Measurements from ENCODE around the gene ADCY4. TPM values are rescaled to one million over a fixed set of nuclear protein-coding genes. Genes with fewer than 3 reads are reported as not detected.
A peak's percentile ranks its signal among the peaks of the same experiment; 100 is the strongest.

The ADCY4 gene
- total and polyA plus RNA-seq, 10 of the 15 experiments (the other 5 are each of a cell fraction or from before 2014, with no cell fraction given): 0.05 to 0.87 (median 0.21) TPM; not detected in 1

DNA sequence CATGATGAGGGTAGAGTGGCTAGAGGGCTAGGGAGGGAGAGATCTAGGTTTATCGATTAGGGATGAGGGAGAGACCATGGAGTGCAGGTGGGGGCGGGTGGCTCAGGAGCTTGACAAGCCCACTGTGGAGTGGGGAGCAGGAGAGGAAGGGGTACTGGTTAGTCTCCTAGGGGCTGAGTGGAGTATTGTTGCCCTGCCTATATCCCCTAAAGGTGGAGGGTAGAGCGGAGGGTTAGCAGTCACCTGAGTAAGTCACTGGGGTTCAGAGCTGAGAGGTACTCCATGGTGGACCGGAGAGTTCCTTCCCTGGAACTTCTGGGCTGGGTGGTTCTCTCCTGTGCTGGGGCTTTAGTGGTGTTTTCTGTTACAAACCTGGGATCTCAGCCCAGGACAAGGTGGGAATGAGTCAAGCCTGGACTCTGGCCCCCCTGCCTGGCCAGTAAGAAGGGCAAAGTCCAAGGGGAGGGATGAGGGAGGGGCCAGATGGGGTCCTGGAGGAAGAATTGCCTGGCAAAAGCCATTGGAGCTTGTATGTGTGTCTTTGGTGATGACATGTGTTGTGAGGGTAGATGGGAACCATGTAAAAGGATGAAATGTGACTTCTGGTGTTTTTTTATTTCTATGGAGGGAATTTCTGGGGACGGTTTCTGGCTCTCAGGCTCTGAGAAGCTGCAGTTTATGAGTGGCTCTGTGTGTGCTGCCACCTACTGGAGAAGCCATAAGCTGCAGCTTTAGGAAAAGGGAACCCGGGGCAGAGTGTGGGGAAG lies 27.1 kb downstream of the ADCY4 start, which contains the start of gene CIDEB (continued):
- TF ChIP-seq, protein P1, sequence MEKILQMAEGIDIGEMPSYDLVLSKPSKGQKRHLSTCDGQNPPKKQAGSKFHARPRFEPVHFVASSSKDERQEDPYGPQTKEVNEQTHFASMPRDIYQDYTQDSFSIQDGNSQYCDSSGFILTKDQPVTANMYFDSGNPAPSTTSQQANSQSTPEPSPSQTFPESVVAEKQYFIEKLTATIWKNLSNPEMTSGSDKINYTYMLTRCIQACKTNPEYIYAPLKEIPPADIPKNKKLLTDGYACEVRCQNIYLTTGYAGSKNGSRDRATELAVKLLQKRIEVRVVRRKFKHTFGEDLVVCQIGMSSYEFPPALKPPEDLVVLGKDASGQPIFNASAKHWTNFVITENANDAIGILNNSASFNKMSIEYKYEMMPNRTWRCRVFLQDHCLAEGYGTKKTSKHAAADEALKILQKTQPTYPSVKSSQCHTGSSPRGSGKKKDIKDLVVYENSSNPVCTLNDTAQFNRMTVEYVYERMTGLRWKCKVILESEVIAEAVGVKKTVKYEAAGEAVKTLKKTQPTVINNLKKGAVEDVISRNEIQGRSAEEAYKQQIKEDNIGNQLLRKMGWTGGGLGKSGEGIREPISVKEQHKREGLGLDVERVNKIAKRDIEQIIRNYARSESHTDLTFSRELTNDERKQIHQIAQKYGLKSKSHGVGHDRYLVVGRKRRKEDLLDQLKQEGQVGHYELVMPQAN (conservative IDR thresholded peaks at IDR 0.05): no peak
- TF ChIP-seq SIX5 (IDR thresholded peaks at IDR 0.05; ENCODE audit: low read depth, low read length, severe bottlenecking): no peak
- TF ChIP-seq, protein P2, sequence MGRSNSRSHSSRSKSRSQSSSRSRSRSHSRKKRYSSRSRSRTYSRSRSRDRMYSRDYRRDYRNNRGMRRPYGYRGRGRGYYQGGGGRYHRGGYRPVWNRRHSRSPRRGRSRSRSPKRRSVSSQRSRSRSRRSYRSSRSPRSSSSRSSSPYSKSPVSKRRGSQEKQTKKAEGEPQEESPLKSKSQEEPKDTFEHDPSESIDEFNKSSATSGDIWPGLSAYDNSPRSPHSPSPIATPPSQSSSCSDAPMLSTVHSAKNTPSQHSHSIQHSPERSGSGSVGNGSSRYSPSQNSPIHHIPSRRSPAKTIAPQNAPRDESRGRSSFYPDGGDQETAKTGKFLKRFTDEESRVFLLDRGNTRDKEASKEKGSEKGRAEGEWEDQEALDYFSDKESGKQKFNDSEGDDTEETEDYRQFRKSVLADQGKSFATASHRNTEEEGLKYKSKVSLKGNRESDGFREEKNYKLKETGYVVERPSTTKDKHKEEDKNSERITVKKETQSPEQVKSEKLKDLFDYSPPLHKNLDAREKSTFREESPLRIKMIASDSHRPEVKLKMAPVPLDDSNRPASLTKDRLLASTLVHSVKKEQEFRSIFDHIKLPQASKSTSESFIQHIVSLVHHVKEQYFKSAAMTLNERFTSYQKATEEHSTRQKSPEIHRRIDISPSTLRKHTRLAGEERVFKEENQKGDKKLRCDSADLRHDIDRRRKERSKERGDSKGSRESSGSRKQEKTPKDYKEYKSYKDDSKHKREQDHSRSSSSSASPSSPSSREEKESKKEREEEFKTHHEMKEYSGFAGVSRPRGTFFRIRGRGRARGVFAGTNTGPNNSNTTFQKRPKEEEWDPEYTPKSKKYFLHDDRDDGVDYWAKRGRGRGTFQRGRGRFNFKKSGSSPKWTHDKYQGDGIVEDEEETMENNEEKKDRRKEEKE (IDR thresholded peaks at IDR 0.05): no peak
- no peak for TF ChIP-seq NR2C1 (IDR thresholded peaks at IDR 0.05)
- TF ChIP-seq PAX5 (IDR thresholded peaks at IDR 0.05; ENCODE audit: borderline replicate concordance, low read depth, low read length): no peak
- no peak for TF ChIP-seq NFXL1 (IDR thresholded peaks at IDR 0.05; ENCODE audit: borderline replicate concordance)
- TF ChIP-seq, protein P3, sequence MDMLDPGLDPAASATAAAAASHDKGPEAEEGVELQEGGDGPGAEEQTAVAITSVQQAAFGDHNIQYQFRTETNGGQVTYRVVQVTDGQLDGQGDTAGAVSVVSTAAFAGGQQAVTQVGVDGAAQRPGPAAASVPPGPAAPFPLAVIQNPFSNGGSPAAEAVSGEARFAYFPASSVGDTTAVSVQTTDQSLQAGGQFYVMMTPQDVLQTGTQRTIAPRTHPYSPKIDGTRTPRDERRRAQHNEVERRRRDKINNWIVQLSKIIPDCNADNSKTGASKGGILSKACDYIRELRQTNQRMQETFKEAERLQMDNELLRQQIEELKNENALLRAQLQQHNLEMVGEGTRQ (IDR thresholded peaks at IDR 0.05; ENCODE audit: borderline replicate concordance, low read depth, low read length): no peak
- TF ChIP-seq HCFC1 (IDR thresholded peaks at IDR 0.05; ENCODE audit: low read length): no peak
- TF ChIP-seq, protein P4, sequence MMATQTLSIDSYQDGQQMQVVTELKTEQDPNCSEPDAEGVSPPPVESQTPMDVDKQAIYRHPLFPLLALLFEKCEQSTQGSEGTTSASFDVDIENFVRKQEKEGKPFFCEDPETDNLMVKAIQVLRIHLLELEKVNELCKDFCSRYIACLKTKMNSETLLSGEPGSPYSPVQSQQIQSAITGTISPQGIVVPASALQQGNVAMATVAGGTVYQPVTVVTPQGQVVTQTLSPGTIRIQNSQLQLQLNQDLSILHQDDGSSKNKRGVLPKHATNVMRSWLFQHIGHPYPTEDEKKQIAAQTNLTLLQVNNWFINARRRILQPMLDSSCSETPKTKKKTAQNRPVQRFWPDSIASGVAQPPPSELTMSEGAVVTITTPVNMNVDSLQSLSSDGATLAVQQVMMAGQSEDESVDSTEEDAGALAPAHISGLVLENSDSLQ (IDR thresholded peaks at IDR 0.05): no peak
- TF ChIP-seq CREM (IDR thresholded peaks at IDR 0.05; ENCODE audit: low read depth): no peak
- no peak for TF ChIP-seq RUNX3 (IDR thresholded peaks at IDR 0.05; ENCODE audit: low read length)
- TF ChIP-seq, protein P5, sequence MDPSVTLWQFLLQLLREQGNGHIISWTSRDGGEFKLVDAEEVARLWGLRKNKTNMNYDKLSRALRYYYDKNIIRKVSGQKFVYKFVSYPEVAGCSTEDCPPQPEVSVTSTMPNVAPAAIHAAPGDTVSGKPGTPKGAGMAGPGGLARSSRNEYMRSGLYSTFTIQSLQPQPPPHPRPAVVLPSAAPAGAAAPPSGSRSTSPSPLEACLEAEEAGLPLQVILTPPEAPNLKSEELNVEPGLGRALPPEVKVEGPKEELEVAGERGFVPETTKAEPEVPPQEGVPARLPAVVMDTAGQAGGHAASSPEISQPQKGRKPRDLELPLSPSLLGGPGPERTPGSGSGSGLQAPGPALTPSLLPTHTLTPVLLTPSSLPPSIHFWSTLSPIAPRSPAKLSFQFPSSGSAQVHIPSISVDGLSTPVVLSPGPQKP (IDR thresholded peaks at IDR 0.05; ENCODE audit: low read depth, low read length): no peak
- peak; percentile 73 for TF ChIP-seq IKZF1 (conservative IDR thresholded peaks at IDR 0.05)
- TF ChIP-seq EP300 (IDR thresholded peaks at IDR 0.05; ENCODE audit: borderline replicate concordance in 1 of 2, control insufficient read depth in 1 of 2, low read depth in 2 of 2, low read length in 2 of 2): no peak
- TF ChIP-seq GABPA (IDR thresholded peaks at IDR 0.05; ENCODE audit: low read depth): no peak
- TF ChIP-seq CBX5 (IDR thresholded peaks at IDR 0.05; ENCODE audit: low read depth): no peak
- no peak for TF ChIP-seq LARP7 (IDR thresholded peaks at IDR 0.05)
- no peak for TF ChIP-seq TCF12 (IDR thresholded peaks at IDR 0.05; ENCODE audit: low read depth, low read length)
- no peak for TF ChIP-seq BCL11A (IDR thresholded peaks at IDR 0.05; ENCODE audit: low read depth, low read length)
- TF ChIP-seq, protein P6, sequence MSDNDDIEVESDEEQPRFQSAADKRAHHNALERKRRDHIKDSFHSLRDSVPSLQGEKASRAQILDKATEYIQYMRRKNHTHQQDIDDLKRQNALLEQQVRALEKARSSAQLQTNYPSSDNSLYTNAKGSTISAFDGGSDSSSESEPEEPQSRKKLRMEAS (IDR thresholded peaks at IDR 0.05; ENCODE audit: low read depth, low read length): no peak
- peak; percentile 88 for TF ChIP-seq NBN (IDR thresholded peaks at IDR 0.05)
- peak; percentile 82 for TF ChIP-seq HDGF (IDR thresholded peaks at IDR 0.05)
- no peak for TF ChIP-seq ESRRA (IDR thresholded peaks at IDR 0.05; ENCODE audit: low read length)
- TF ChIP-seq ZNF384 (IDR thresholded peaks at IDR 0.05; ENCODE audit: borderline replicate concordance, low read depth, low read length): peak; percentile 59
